ENCODE results near the gene ABTB1. TPM values are rescaled to one million over a fixed set of nuclear protein-coding genes. Genes with fewer than 3 reads are reported as not detected.

The ABTB1 gene
- total RNA-seq, 3 donors from 2014 or later (not counting 1 experiment from before 2014, with no cell fraction given), result 98.8 to 127 (median 107) TPM

GRCh38 chr3:127707851-127708411 is 35.2 kb downstream of the ABTB1 start:
- Mint-ChIP-seq H3K4me3 (no peak overlapping the region), H3K4me1 (no peaks in the 10 kb centered on the region), H3K36me3 (no peaks in the 10 kb centered on the region), H3K27ac (no peak overlapping the region), H3K9me3 (peaks cover 0 to 2% of the 10 kb centered on the region in 2 donors), H3K27me3 (ENCODE audit: low read depth in 2 of 2) (no peaks in the 10 kb centered on the region)
- TF ChIP-seq CTCF (IDR thresholded peaks at IDR 0.05), result no peak
- H3K36me3 ChIP-seq (ENCODE audit: control insufficient read depth, insufficient read depth, low read length), result no peaks in the 10 kb centered on the region
- H3K27me3 ChIP-seq (ENCODE audit: control insufficient read depth, insufficient read depth, low read length), result no peaks in the 10 kb centered on the region
- H3K4me3 ChIP-seq (ENCODE audit: low read length), result no peak overlapping the region
- H3K9me3 ChIP-seq (ENCODE audit: control insufficient read depth, insufficient read depth, low read length), result no peaks in the 10 kb centered on the region
- WGBS (ENCODE audit: insufficient coverage), result 82% methylated on average over 13 of the region's 13 CpGs
- intact Hi-C loops (cut with micrococcal nuclease), result no loop called here
- H3K4me1 ChIP-seq (ENCODE audit: control insufficient read depth, insufficient read depth, low read length), result no peaks in the 10 kb centered on the region
- ATAC-seq, result no peak
- H3K27ac ChIP-seq (ENCODE audit: low read length), result no peak overlapping the region
- DNase-seq, result no peak

- Mint-ChIP-seq H3K27ac (no peak overlapping the region), H3K9me3 (no peaks in the 10 kb centered on the region), H3K36me3 (no peaks in the 10 kb centered on the region), H3K4me1 (no peaks in the 10 kb centered on the region), H3K4me3 (no peak overlapping the region), H3K27me3 (ENCODE audit: low read depth in 2 of 2) (no peaks in the 10 kb centered on the region)
- 94% methylated on average over 1 of the region's 2 CpGs for WGBS (ENCODE audit: insufficient coverage)
- Histone ChIP-seq H3K9me3 (ENCODE audit: control insufficient read depth, insufficient read depth, low read length) (no peaks in the 10 kb centered on the region), H3K36me3 (ENCODE audit: control insufficient read depth, insufficient read depth, low read length) (no peaks in the 10 kb centered on the region), H3K4me3 (ENCODE audit: low read length) (no peak overlapping the region), H3K27ac (ENCODE audit: low read length) (no peak overlapping the region), H3K4me1 (ENCODE audit: control insufficient read depth, insufficient read depth, low read length) (no peaks in the 10 kb centered on the region), H3K27me3 (ENCODE audit: control insufficient read depth, insufficient read depth, low read length) (no peaks in the 10 kb centered on the region)
- no peak for TF ChIP-seq CTCF (IDR thresholded peaks at IDR 0.05)
- intact Hi-C loops (cut with micrococcal nuclease), result no loop called here
- no peak for ATAC-seq
- no peak for DNase-seq
These were observed 36.1 kb downstream of the ABTB1 start for GRCh38 chr3:127708837-127709236.

GRCh38 chr3:127709320-127710060 is 36.7 kb downstream of the ABTB1 start:
- no peak for ATAC-seq
- H3K4me3 Mint-ChIP-seq, result no peak overlapping the region
- DNase-seq, result no peak
- intact Hi-C loops (cut with micrococcal nuclease), result no loop called here
- TF ChIP-seq CTCF (IDR thresholded peaks at IDR 0.05), result no peak
- no peak overlapping the region for H3K27ac Mint-ChIP-seq
- H3K27ac ChIP-seq (ENCODE audit: low read length), result no peak overlapping the region
- no peaks in the 10 kb centered on the region for H3K36me3 Mint-ChIP-seq
- H3K4me3 ChIP-seq (ENCODE audit: low read length), result no peak overlapping the region
- no peaks in the 10 kb centered on the region for H3K36me3 ChIP-seq (ENCODE audit: control insufficient read depth, insufficient read depth, low read length)
- H3K9me3 Mint-ChIP-seq, result no peaks in the 10 kb centered on the region
- H3K4me1 Mint-ChIP-seq, result no peaks in the 10 kb centered on the region
- H3K27me3 ChIP-seq (ENCODE audit: control insufficient read depth, insufficient read depth, low read length), result no peaks in the 10 kb centered on the region
- H3K27me3 Mint-ChIP-seq (ENCODE audit: low read depth in 2 of 2), result no peaks in the 10 kb centered on the region
- no peaks in the 10 kb centered on the region for H3K9me3 ChIP-seq (ENCODE audit: control insufficient read depth, insufficient read depth, low read length)
- H3K4me1 ChIP-seq (ENCODE audit: control insufficient read depth, insufficient read depth, low read length), result no peaks in the 10 kb centered on the region
- WGBS (ENCODE audit: insufficient coverage), result 83% methylated on average over 3 of the region's 3 CpGs
